PC-3 (cell line): Measurements from ENCODE around the gene UTP20.

Experiments
- CTCF ChIP-seq: fragments of 300-600 bp; sonication (generic); conservative IDR thresholded peaks from 2 replicates; pipeline ENCODE4 v1.5.1; 2017; ENCODE audit warnings: antibody characterized with exemption, low read depth, mild to moderate bottlenecking, low read length
- EZH2 ChIP-seq: fragments of 300-600 bp; sonication (generic); IDR thresholded peaks from one replicate; pipeline ENCODE4 v1.6.1; 2017; ENCODE audit warnings: antibody characterized with exemption, mild to moderate bottlenecking, low read length; ENCODE audit not compliant: unreplicated experiment
- EZH2phosphoT487 ChIP-seq: fragments of 300-600 bp; sonication (generic); IDR thresholded peaks from 2 replicates; pipeline ENCODE4 v1.6.1; 2018; ENCODE audit warnings: mild to moderate bottlenecking, antibody characterized with exemption, low read length, borderline replicate concordance

- no peak for TF ChIP-seq CTCF
- TF ChIP-seq EZH2: no peak
- no peak for TF ChIP-seq EZH2phosphoT487
These were observed 41.6 kb upstream of the UTP20 start for GRCh38 chr12:101238306-101238705.
